HG03442 (cell line): ENCODE results near the gene MIDN.

Experiments used
- ATAC-seq: cut with Tn5 transposase; IDR thresholded peaks from one replicate; pipeline ENCODE4 v1.9.1; 2021; ENCODE audit warnings: mild to moderate bottlenecking, moderate library complexity; ENCODE audit not compliant: unreplicated experiment

The MIDN gene

DNA sequence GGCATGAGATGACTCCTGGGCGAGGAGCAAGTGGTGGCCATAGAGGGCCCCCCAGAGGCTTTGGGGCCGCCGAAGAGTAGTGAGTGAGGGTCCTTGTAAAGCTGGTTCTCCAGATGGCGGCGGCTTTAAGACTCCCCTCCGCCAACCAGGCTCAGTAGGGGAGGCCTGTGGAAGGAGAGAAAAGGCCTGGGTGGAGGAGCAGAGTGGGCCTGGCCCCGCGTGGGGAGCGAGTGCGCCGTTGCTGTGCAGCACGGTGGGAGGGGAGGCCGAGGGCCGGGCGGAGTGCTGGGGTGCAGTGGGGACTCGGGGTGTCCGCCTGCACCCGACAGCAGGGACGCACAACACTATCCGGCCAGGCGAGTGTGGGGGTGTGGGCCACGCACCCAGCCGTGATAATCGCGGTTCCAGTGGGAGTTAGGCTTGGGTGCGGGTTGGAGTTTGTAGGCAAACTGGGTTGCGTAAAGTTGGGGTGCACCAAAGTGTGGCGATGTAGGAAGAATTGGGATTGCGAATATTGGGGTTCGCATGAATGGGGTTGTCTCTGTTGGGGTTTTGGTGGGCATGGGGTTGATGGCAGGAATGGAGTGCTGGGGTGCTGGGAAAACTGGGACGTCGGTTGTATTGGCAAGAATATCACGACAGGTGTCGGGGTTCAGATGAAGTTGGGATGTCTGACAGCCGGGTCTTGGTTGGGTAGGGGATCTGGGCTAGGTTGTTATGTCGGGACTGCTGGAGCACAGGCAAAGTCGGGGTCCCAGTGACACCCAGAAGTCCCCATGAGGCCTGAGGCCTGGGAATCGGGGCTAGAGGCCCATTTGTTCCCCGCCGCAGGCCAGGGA, 20.1 kb downstream of the MIDN start:
- ATAC-seq: no peak

- peak; percentile 58 for ATAC-seq
Measured at GRCh38 chr19:1269065-1269477, 20.7 kb downstream of the MIDN start, which contains the start of gene CIRBP. CIRBP (plus strand) TSS chr19:1269332; CDS start chr19:1270934, 1,602 bp downstream.

DNA sequence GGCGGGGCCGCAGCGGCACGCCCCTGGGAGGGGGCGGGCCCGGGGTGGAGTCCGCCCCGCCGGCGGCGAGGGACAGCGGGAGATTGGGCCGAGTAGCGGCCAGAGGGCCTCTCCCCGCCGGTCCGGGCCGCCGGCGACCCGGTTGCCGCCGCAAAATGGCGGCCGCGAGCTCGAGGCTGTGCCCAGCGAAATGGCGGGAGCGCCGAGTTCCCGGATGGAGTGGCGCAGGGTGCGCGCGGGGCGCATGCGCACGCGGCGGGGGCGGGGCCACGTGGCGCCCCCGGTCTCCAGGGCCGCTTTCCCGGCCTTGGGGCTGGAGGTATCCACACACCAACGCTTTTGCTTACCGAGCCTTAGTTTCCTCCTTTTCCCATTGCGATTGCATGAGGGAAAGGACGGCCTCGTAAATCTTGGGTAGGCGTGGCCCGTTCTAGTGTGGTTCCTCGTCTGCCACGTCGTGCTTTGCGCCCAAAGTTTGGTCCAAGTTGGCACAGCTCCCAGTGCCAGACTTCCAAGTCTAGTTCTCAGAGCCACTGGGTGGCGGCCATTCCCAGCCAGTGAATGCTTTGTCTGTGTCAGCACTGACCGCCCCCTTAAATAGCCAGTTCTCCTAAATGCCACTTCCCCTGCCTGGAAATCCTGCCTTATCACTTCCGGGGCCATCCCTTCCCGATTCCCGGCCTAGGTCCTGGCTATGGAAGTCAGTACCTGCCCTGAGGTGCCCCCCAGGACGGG, 21.3 kb downstream of the MIDN start:
- ATAC-seq: peak; percentile 20

- ATAC-seq: no peak
Measured at GRCh38 chr19:1270213-1270853, 21.9 kb downstream of the MIDN start.

DNA sequence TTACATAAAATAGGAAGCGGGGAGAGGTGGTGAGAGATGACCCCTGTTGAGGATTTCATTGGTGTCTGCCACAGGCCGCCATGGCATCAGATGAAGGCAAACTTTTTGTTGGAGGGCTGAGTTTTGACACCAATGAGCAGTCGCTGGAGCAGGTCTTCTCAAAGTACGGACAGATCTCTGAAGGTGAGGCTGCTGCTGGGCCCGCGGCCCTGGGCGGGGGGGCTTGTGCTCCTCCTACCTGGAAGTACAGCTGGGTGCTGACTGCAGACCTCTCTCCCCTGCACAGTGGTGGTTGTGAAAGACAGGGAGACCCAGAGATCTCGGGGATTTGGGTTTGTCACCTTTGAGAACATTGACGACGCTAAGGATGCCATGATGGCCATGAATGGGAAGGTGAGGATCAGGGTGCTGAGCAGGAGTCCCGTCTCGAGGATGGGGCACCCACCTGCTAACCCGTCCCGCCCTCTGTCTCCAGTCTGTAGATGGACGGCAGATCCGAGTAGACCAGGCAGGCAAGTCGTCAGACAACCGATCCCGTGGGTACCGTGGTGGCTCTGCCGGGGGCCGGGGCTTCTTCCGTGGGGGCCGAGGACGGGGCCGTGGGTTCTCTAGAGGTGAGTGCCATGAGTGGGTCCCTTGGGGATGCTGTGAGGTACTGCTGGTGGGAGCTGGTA, 22.6 kb downstream of the MIDN start:
- no peak for ATAC-seq

DNA sequence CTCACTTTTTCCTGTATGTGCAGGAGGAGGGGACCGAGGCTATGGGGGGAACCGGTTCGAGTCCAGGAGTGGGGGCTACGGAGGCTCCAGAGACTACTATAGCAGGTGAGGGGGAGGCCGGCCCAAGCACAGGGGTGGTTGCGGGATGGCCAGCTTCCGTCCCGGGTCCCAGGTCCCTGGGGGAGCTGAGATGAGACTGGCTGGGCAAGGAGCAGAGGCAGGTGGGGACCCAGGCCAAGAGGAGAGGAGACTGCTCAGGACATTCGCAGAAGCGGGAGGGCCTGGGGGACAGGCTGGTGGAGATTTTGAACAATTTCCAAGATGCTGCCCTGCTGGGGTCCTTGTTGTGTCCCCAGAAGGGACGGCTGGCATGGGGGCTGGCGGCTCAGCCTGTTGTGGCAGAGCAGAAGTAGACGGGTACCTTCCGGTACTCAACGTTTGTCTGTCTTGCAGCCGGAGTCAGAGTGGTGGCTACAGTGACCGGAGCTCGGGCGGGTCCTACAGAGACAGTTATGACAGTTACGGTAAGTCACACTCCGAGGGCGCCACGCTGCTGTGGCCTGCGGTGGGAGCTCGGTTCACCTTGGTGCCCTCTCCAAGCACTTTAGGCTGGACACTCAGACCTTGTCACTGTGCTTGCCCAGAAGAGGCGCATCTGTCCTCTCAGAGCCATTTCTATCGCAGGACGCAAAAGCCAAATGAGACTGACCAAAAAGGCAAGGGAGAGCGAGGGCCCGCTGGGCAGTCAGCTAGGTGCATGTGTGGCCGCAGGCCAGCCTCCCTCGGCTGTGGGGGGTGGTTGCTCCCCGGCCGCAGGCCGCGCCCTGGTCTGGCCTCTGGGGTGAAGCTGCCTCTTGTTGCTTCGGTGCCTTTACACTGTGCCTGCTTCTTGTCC, 23.4 kb downstream of the MIDN start:
- ATAC-seq: no peak

GRCh38 chr19:1272423-1273262, 24.3 kb downstream of the MIDN start:
- ATAC-seq: no peak

DNA sequence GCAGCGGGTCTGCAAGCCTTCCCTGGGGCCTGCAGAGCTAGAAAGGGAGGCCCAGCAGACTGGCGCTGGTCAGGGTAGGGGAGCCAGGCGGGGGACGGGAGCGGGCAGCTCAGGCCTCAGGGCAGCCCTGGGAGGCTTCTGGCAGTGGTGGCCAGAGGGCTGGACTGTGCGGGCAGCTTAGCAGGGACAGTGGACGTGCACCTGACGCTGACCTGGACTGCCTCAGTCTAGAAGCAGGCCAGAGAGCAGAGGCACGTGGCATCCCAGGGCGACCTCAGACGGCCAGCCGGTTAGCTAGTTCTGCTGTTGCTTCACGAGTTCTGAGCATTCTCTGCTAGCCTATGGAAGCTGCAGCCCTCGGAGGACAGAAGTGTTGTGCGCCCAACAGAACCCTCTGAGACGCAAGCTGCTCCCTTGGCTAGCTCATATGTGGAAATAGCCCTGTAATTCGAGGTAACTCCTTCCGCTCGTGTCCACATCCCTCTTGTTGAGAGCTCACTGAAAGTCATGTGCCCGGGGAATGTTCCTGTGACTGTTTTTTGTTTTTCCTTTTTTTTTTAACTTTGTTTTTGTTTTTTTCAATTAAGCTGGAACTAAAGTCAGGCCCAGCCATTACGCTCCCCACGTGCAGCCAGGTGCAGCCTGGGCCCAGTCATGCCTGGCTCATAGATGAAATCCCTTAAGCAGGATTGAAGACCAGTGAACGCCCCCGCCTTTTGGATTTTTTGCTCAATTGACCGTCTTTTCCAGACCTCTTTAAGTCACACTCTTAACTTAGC, 25.1 kb downstream of the MIDN start:
- no peak for ATAC-seq

GRCh38 chr19:1274081-1274851, 25.9 kb downstream of the MIDN start:
- ATAC-seq: no peak

- ATAC-seq: no peak
Measured at GRCh38 chr19:1274852-1275259, 26.5 kb downstream of the MIDN start.

GRCh38 chr19:1275260-1275975, 27.0 kb downstream of the MIDN start, which contains the start of gene FAM174C:
FAM174C (plus strand) TSS chr19:1275530; CDS start chr19:1275550, 20 bp downstream.
- ATAC-seq: peak; percentile 72

DNA sequence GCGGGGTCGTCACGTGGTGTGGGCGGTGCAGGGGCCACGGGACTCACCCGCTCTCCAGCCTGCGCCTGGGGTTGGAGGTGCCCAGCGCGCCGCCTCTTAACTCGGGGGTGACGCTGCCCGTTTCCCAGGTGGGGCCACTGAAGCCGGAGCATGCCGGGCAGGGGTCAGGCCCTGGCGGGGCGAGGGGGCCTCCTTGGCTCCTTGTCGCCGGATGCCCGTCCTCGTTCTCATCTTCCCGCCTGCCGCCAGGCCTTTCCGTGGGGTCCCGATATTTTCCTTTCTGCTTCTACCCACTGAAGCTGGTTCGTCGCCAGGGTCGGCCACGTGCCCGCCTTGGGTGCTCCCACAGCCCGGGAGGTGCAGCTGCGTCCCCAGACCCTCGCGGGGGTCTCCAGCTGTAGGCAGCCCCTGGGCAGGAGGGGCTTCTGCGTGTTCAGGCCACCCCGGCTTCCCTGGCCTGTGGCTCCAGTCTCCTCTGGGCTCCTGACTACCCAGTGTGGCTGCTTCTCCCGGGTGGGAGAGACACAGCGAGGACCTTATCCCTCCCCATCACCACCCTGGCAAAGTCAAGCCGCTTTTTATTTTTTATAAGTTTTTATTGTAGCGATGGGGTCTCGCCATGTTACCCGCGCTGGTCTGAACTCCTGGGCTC, 27.7 kb downstream of the MIDN start:
- no peak for ATAC-seq

DNA sequence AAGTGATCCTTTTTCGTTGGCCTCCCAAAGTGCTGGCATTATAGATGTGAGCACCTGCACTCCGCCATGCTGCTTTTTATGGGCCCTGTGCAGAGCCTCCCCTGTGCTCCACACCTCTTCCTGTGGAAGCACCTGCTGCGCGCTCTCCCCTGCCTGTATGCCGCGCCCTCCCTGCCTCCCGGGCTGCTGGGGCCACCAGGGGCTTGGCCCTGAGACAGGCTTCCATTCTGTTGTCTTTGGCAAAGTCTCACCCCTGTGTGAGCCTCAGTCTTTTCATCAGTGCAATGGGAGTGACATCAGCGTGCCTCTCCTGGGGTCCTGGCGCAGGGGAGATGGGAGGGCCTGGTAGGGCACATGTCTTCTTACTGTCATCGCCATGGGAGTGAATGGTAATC, 28.2 kb downstream of the MIDN start:
- no peak for ATAC-seq

DNA sequence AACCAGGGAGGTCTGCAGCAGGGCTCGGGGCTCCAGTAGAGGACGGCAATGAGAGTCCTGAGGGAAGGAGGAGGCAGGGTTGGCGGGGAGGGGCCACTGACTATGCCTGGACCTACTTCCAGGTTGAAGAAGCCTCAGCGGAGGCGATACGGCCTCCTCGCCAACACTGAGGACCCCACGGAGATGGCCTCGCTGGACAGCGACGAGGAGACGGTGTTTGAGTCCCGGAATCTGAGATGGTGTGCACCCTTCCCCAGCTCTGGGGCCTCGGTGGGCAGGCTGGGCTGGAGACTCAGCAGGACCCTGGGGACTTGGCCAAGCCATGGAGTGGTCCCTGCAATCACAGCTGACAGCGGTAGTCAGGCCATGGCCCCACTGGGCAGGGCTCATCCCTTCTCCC, 28.7 kb downstream of the MIDN start:
- no peak for ATAC-seq

GRCh38 chr19:1278074-1278473, 29.7 kb downstream of the MIDN start:
- no peak for ATAC-seq
